Epithelial cell of proximal tubule (primary cell): ENCODE results near the gene ADAMTSL3. TPM values are rescaled to one million over a fixed set of nuclear protein-coding genes. Genes with fewer than 3 reads are reported as not detected.

ENCODE experiments used
- DNase-seq: peaks from one replicate; pipeline ENCODE4 v3.0.0-alpha.2; 2011; ENCODE audit warnings: low read depth
- H3K4me3 ChIP-seq: 2 replicates; pipeline ENCODE4 v1.5.1; 2011; ENCODE audit warnings: low read depth, mild to moderate bottlenecking, low read length
- CTCF ChIP-seq: conservative IDR thresholded peaks from 2 replicates; pipeline ENCODE4 v1.5.1; 2012; ENCODE audit warnings: low read depth, mild to moderate bottlenecking, low read length
- total RNA-seq: library from RNA; depleted of rRNA; stranded (reverse); fragments of >200 nt; gene quantifications from 2 replicates; pipeline ENCODE4 v1.2.3, GENCODE V29; 2015

Gene ADAMTSL3
- total RNA-seq, 1 donor from 2014 or later: 0.58 TPM

DNA sequence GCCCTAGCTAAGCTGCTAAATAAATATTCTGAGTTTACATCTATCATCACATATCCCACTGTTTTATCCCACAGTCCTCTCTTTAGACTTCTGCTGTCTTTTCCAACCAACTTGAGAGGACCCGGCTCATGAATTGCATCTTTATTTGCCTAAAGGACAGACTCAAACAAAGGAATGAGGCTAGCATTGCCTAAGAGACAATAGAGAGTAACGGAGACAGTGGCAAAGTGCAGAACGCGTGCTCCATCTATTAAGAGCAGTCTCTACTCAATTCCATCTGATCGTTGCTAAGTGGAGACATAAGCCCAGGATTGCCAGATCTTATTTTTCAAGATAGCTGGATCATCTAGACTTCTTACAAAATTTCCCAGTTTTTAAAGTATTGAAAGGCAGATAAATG is 2.3 kb downstream of the ADAMTSL3 start:
- no peak overlapping the region for H3K4me3 ChIP-seq
- DNase-seq: no peak
- TF ChIP-seq CTCF: no peak

DNA sequence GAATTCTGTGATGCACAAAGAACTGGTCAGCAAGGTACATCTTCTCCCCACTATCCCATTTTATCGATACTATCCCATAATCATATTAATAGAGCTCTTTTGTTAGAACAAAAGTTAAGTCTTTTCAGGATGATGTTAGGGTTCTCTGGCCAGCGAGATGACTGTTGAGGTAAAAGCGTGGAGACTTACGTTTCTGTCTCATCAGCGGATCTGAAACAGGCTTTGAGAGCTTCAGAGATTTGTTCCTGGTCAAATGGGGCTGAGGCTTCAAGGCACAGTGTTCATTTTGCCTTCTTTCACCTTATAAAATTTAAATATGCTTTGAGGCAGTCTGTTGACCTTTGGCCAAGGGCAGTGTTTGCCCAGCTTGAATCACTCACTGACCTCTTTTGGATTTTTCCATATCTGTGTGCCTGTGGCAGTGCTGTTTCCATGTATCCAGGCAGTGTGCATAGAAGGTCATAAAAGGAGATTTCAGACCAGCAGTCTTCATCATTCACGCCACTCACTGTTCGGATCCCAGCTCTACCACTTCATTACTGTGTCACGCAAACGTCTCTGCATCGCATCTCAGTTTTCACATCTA is 3.1 kb downstream of the ADAMTSL3 start:
- no peak overlapping the region for H3K4me3 ChIP-seq
- no peak for TF ChIP-seq CTCF
- DNase-seq: no peak

DNA sequence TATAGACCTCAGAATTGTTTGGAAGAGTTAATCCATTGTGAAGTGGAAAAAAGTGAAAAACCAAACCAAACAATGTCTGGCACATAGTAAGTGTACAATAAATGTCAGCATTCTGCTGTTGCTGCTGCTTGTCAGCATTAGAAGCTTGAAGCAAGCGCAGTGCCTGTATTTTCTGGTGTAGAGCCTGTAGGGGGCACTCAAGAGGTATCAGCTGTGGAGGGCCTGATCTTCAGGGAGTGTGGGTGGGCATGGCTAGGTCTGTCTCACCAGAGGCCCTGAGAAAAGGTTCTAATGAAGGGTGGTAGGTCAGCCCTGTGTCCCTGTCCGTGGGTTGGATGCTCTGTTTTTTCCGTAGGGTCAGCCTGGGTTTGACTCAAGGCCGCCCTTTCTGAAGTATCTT is 3.6 kb downstream of the ADAMTSL3 start:
- DNase-seq: no peak
- peak; percentile 64 for TF ChIP-seq CTCF
- no peak overlapping the region for H3K4me3 ChIP-seq

- H3K4me3 ChIP-seq: no peak overlapping the region
- no peak for TF ChIP-seq CTCF
- DNase-seq: no peak
These were observed 4.8 kb downstream of the ADAMTSL3 start for GRCh38 chr15:83658430-83659416.

DNA sequence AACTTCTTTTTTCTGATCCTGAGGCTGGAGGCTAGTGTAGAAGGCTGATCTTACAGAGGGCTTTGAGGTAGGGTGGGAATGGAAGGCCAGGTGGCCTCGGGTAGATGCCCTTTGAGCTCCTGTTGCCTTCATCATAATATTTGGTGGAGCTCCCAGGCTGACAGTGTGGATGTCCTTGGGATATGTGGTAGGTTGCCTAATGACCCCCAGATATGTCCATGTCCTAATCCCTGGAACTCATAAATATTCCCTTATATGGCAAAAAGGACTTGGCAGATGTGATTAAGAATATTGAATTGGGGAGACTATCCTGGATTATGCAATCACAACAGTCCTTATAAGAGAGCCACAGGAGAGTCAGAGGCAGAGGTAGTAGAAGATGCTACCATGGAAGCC is 5.5 kb downstream of the ADAMTSL3 start:
- H3K4me3 ChIP-seq: no peak overlapping the region
- DNase-seq: no peak
- TF ChIP-seq CTCF: no peak

GRCh38 chr15:83665480-83665879 is 11.6 kb downstream of the ADAMTSL3 start:
- DNase-seq: no peak
- H3K4me3 ChIP-seq: no peak overlapping the region
- TF ChIP-seq CTCF: no peak
